Upper lobe of right lung (tissue), 1 donor: Measurements from ENCODE around the gene TNS1. TPM values are rescaled to one million over a fixed set of nuclear protein-coding genes. Genes with fewer than 3 reads are reported as not detected.

Source experiments
- ATAC-seq: fragments of 200-7000 bp; cut with Tn5 transposase; one replicate; pipeline ENCODE4 v1.9.1; 2020; ENCODE audit warnings: mild to moderate bottlenecking, moderate library complexity
- DNase-seq: peaks from one replicate; pipeline ENCODE4 v3.0.0-alpha.2; 2020
- H3K27ac ChIP-seq: fragments of 200-600 bp; one replicate; pipeline ENCODE4 v1.8.0; 2022
- H3K27me3 ChIP-seq: fragments of 200-600 bp; one replicate; pipeline ENCODE4 v1.8.0; 2022; ENCODE audit warnings: mild to moderate bottlenecking
- H3K36me3 ChIP-seq: fragments of 200-600 bp; one replicate; pipeline ENCODE4 v1.8.0; 2022
- H3K4me1 ChIP-seq: fragments of 200-600 bp; one replicate; pipeline ENCODE4 v1.8.0; 2022
- H3K4me3 ChIP-seq: fragments of 200-600 bp; one replicate; pipeline ENCODE4 v1.8.0; 2022; ENCODE audit warnings: mild to moderate bottlenecking
- H3K9me3 ChIP-seq: fragments of 200-600 bp; one replicate; pipeline ENCODE4 v1.8.0; 2022
- intact Hi-C: fragments of 100-400 bp; cut with DNase I; formaldehyde crosslinking; loops from one replicate; pipeline ENCODE4 v1.11.0; 2022
- total RNA-seq: library from RNA; stranded (reverse); fragmentation: NEBNext Ultra II Directional; extraction: Animal tissue kit (Norgen Biotek cat#: 25700); gene quantifications from one replicate; pipeline ENCODE4 v1.2.1, GENCODE V29; 2021
- TF ChIP-seq, protein P1 (sequence below): fragments of 200-600 bp; IDR thresholded peaks from one replicate; pipeline ENCODE4 v1.8.0; 2022; ENCODE audit warnings: antibody characterized with exemption
- donor health status: DM: no; HTN: yes; CAD: no; lungs with severe emphysema.

Gene TNS1
- total RNA-seq, 1 donor from 2014 or later, result 669 TPM

DNA sequence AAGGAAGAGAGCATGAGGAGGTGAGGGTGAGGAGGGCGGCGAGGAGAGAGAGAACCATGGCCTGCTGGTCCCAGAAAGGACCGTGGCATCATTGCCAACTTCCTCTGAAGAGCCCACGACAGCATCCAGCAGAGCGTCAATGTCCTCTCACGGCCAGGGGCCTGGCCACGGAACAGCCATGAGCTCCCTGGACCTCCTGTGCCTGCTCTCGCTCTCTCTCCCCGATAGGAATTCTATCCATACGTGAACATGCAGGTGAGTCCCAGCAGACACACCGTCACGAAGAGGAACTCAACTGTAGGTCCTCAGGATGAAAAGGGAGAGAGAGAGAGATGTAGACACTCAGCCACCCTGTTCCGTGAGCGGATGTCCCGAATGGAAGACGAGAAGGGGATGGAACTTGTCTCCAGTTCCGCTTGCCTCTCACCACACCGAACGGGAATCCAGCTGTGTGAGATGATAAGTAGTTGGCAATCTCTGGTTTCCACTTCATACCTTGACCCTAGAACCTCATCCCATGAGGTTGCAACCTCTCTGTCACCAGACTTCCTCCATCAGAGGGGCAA lies 107.6 kb downstream of the TNS1 start:
- Histone ChIP-seq H3K4me1 (peaks cover 61% of the 10 kb centered on the region), H3K27me3 (no peaks in the 10 kb centered on the region), H3K27ac (peak overlapping the region; percentile 9), H3K36me3 (peaks cover 97% of the 10 kb centered on the region), H3K9me3 (no peaks in the 10 kb centered on the region), H3K4me3 (no peak overlapping the region)
- intact Hi-C loops, result no loop called here
- TF ChIP-seq, protein P1, sequence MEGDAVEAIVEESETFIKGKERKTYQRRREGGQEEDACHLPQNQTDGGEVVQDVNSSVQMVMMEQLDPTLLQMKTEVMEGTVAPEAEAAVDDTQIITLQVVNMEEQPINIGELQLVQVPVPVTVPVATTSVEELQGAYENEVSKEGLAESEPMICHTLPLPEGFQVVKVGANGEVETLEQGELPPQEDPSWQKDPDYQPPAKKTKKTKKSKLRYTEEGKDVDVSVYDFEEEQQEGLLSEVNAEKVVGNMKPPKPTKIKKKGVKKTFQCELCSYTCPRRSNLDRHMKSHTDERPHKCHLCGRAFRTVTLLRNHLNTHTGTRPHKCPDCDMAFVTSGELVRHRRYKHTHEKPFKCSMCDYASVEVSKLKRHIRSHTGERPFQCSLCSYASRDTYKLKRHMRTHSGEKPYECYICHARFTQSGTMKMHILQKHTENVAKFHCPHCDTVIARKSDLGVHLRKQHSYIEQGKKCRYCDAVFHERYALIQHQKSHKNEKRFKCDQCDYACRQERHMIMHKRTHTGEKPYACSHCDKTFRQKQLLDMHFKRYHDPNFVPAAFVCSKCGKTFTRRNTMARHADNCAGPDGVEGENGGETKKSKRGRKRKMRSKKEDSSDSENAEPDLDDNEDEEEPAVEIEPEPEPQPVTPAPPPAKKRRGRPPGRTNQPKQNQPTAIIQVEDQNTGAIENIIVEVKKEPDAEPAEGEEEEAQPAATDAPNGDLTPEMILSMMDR, result no peak
- ATAC-seq, result no peak
- DNase-seq, result peak; percentile 34

DNA sequence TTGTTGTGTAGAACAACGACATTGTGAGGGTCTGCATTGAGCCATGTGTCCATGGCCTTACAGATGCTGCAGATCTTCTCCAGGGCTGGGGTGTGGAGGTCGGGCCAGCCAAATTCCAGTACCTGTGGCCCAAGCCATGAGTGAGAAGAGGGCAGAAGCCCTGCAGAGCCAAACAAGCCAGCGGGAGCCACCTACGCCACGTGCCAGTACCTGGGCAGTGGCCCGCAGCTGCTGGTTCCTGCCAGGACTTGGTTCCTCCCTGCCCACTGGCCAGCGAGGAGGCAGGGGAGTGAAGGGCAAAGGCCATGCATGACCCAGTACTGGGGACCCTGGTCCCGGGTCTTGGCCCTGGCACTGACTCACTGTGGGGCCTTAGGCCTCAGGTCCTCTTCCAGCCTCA lies 109.4 kb downstream of the TNS1 start:
- Histone ChIP-seq H3K36me3 (peaks cover 100% of the 10 kb centered on the region), H3K4me1 (peaks cover 56% of the 10 kb centered on the region), H3K4me3 (no peak overlapping the region), H3K27me3 (no peaks in the 10 kb centered on the region), H3K9me3 (no peaks in the 10 kb centered on the region), H3K27ac (peak overlapping the region; percentile 66)
- intact Hi-C loops, result no loop called here
- ATAC-seq, result no peak
- DNase-seq, result peak; percentile 52
- TF ChIP-seq, protein P1, result no peak

DNA sequence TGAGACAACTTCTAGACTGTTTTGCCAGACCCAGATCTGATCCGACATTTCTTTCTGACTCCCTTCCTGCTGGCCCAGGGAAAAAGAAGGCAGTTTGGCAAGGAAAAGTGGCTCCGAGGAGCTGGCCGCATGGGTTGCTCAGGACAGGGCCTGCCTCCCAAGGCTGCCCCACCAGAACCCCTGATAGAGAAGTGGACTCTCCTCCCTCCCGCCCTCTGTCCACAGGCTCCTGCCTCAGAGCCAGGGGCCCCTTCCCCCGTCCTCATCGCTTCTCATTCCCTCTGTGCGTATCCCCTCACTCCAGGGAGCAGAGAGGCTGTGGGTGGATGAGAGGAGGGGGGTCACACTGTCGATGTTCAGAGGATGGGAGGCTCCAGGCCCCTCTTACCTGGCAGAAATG lies 110.2 kb downstream of the TNS1 start:
- TF ChIP-seq, protein P1, result no peak
- H3K27ac ChIP-seq, result peak overlapping the region; percentile 42
- H3K9me3 ChIP-seq, result no peaks in the 10 kb centered on the region
- DNase-seq, result peak; percentile 27
- H3K4me3 ChIP-seq, result no peak overlapping the region
- no peak for ATAC-seq
- peaks cover 53% of the 10 kb centered on the region for H3K4me1 ChIP-seq
- H3K36me3 ChIP-seq, result peaks cover 100% of the 10 kb centered on the region
- intact Hi-C loops, result no loop called here
- no peaks in the 10 kb centered on the region for H3K27me3 ChIP-seq

DNA sequence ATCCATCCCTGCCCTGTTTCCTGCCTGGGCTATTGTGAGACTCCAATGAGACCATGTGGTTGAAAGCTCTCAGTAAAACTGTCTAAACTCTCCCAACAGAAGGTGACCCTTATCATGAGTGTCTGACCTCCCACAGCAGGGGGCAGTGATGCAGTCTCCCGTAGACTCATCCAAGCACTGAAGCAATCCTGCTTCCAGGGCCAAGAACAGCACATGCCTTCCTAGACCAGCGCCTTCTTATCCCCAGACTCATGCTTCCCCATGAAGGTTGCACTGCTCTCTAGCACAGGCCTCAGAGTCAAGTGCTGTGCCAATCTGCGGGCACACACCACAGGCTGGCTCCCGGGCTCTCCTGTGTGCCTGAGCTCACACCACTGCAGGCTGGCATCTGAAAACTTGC lies 112.3 kb downstream of the TNS1 start:
- ATAC-seq (peak; percentile 39), DNase-seq (peak; percentile 48)
- peak overlapping the region; percentile 42 for H3K27ac ChIP-seq
- TF ChIP-seq, protein P1, result peak; percentile 21
- intact Hi-C loops, result no loop called here
- no peaks in the 10 kb centered on the region for H3K9me3 ChIP-seq
- H3K4me1 ChIP-seq, result peaks cover 53% of the 10 kb centered on the region
- H3K27me3 ChIP-seq, result no peaks in the 10 kb centered on the region
- H3K4me3 ChIP-seq, result no peak overlapping the region
- H3K36me3 ChIP-seq, result peaks cover 93% of the 10 kb centered on the region

DNA sequence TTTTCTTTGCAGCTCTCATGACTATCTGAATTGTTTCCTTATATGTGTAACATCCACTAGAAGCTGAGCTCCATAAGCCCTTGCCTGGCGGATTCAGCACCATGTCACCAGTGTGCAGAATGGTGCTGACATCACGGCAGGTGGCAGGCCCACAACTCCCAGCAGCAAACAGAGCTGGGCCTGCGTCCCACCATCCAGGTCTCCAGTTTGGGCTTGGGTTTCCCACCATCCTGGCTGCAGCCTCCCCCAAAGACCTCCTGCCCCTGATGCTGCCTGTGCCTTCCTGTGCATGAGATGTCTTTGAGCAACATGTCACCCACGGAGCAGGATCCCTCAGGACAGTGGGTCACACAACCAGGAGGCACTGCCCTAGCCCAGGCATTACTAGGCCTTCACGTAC lies 113.1 kb downstream of the TNS1 start:
- TF ChIP-seq, protein P1, result no peak
- H3K9me3 ChIP-seq, result no peaks in the 10 kb centered on the region
- DNase-seq (peak; percentile 46), ATAC-seq (no peak)
- no peaks in the 10 kb centered on the region for H3K27me3 ChIP-seq
- H3K36me3 ChIP-seq, result peaks cover 93% of the 10 kb centered on the region
- peak overlapping the region; percentile 24 for H3K27ac ChIP-seq
- peaks cover 50% of the 10 kb centered on the region for H3K4me1 ChIP-seq
- intact Hi-C loops, result loop anchor here (5.0 to 10.0 kb wide), 2 partner anchors 97 to 105 kb away; no protein-coding TSS in a partner anchor
- no peak overlapping the region for H3K4me3 ChIP-seq
